HG03457 (cell line): ENCODE data around the gene CDH4.

Experiments used
- ATAC-seq: cut with Tn5 transposase; IDR thresholded peaks from one replicate; pipeline ENCODE4 v1.9.1; 2021; ENCODE audit warnings: moderate number of reproducible peaks; ENCODE audit not compliant: unreplicated experiment

Gene CDH4

DNA sequence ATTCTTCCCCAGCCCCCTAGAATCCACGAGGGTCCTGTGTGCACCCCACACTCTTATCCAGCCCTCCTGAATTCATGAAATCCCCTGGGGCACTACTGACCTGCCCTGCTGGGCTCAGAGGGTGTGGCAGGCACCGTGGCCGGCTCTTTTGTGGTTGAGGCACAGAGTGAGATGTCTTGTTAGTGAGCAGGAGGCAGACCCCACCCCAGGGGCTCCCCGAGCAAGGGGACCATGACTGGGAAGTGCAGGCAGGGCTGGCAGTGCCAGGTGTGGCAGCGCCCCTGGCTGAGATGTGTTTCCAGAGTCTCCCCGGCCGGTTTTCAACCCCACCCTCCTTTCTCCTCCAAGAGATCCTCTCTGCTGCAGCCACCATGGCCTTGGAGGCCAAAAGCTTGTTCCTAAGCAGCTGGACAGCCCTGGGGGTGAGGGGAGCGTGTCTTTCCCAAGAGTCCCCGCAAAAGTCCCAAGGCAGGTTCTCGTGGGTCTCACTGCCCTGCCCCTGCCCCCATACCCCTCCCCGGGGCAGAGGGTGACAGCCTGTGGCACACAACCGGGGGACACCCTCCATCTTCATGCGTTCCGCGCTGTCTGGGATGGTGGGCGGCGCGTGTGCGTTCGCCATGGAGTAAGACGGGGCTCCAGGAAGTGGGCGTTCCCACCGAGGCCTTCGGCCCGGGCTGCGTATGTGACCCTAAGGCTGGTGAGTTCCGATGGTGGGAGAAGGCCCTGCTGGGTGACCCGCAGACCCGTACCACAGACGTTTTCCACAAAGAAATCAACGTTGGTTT is 604.8 kb downstream of the CDH4 start:
- ATAC-seq = no peak

DNA sequence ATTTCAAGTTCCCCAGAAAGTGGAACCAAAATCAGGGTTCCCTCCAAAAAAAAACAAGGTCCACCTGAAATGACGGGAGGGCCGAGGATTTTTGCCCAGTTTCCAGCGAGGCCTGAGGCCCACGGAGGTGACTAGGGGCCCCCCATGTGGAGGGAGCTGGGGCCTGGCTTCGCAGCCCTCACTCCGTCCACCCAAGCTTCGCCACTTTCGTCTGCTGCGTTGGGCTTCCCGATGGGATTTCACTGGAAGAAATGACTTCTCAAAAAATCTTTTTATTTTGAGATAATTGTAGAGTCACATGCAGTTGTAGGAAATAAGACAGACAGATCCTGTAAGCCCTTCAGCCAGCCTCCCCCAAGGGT is 605.3 kb downstream of the CDH4 start:
- no peak for ATAC-seq

DNA sequence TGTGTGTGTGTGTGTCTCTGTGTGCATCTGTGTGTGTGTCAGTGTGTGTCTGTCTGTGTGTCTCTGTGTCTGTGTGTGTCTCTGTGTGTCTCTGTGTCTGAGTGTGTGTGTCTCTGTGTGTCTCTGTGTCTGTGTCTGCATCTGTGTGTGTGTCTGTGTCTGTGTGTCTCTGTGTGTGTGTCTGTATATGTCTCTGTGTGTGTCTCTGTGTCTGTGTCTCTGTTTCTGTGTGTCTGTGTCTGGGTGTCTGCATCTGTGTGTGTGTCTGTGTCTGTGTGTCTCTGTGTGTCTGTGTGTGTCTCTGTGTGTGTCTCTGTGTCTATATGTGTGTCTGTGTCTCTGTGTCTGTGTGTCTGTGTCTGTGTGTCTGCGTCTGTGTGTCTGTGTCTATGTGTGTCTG is 605.8 kb downstream of the CDH4 start:
- ATAC-seq = no peak

DNA sequence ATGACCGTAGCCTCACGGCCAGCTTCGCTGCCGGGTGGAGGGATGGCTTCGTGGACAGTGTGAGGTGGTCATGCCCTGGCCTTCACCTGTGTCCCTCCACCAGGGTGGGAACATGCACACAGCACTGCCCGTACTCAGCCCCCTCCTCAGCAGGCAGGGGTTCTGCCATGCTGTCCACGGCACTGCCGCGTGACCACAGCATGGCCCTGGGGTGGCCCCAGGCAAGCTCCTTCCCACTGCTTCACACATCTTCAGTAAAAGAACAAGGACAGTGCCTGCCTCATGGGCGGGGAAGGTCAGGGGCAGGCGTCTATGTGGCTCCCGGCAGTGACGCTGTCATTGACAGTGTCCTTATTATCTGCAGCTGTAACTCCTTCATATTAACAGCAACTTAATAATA is 607.7 kb downstream of the CDH4 start:
- no peak for ATAC-seq

DNA sequence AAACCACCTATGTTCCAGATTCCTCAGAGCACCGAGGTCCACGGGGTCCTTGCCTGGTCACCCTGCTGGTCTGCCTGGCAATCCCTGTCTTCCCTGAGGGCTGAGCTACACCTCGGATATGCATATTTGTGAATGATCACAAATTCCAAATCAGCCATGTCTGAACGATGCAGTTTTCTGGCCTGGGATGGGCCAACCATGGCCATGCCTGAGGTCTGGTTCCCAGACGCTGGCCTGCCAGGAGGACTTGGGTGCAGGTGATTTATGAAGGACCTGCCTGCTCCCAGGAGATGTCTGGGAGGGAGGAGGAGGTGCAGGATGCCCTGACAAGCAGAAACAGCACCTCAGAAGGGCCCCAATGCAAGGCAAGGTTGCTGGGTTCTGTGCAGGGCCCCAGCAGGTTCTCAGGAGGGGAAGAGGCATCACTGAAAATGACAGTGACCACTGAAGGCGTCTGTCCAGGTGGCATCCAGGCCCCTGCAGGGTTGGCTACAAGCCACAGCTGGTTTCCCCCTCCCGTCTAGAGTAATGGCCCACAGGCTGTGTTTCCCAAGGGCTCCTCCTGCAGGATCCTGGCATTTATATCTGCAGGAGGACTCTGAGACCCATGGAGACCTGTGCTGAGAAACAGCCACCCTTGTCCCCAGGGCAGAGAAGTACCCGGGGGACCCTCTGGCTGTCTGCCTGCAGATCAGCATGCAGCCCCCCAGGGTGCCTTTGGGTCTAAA is 608.4 kb downstream of the CDH4 start:
- no peak for ATAC-seq

DNA sequence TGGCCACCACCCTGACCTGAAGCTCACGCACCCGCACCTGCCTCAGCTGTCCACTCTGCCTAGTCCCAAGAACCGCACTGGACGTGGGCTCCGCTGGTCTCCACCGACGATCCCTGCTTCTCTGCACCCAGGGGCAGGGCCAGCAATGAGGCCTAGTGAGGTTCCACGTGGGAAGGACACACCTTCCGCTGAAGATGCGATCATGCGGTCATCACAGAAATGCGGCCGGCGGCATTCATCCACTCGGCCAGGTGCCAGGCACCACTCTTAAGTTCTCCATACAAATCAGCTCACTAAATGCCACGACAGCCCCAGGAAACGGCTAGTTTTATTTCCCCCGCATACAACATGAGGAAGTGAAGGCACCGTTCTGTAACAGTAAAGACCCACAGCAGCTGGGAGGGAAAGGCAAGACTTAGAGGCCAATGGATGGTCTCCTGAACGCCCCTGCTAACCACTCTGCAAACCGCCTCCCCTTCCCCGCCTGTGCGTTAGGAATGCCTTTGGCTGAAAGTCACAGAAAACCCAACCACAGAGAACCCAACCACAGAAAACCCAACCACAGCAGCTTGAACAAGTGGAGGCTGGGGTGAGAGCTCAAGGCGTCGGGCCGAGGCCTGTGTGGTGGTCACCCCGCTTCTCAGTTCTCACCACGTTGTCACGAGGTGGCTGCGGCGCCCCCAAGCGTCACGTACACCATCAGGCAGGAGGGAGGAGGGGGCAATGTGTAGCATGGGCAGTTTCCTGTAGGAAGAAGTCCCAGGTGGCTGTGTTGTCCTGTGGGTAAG is 609.2 kb downstream of the CDH4 start:
- ATAC-seq = no peak

DNA sequence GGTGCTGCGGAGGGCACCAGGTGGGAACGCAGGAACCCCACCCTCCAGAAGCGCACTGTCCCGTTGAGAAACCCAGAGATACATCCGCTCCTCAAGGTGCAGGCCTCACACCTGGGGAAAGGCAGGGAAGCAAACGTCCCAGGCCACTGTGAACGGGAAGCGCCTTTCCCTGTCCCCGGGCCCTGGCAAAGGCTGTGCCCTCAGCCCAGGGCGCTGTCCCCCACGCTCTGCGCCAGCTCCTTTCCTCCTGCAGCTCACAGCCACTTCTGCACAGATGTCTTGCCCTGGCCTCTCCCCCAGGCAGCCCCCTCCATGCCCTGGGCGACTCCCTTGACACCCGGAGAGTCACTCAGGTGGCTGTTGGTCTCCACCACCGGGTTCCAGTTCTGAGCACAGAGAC is 609.8 kb downstream of the CDH4 start:
- ATAC-seq = no peak

DNA sequence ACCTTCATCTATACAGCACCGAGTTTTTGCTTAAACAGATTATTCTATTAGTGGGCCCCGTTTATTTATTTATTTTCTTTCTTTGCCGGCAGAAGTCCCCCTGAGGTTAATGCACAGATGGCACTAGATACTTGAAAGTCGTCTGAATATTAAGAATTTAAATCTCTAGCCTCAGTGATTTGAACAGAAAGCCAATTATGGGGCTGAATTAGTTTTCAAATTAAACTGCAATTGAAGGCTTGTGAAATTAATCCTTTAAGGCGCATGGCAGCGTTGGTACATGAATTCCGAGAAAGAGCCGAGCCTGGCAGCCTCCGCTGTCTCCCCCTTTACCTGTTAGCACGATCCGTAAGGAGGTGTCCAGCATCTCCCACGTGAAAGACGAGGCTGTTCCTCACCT is 610.8 kb downstream of the CDH4 start:
- ATAC-seq = no peak

DNA sequence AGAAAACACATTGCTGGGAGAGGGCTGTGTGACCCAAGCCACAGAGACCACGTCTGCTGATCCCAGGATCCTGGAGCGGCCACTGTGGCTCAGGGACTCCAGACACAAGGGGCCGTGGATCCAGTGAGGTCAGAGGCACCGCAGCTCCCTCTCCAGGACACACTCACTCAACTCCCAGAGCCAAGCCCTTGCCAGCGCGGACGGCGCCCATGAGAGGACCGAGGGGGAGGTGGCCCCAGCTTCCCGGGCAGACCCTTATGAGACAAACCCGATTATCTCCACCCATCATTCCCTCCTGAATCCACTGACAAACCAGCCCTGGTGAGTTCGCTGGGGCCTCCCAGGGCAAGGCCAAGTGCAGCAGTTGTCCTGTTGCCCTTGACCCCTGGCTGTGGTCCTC is 612.4 kb downstream of the CDH4 start:
- no peak for ATAC-seq

DNA sequence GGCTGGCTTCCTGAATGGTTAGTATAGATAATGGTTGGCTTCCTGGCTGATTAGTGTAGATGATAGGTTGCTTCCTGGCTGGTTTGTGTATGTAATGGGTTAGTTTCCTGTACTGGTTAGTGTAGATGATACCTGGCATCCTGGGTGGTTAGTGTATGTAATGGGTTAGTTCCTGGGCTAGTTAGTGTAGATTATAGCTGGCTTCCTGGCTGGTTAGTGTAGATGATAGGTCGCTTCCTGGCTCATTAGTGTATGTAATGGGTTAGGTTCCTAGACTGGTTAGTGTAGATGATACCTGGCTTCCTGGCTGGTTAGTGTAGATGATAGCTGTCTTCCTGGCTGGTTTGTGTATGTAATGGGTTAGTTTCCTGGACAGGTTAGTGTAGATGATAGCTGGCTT is 613.3 kb downstream of the CDH4 start:
- no peak for ATAC-seq

DNA sequence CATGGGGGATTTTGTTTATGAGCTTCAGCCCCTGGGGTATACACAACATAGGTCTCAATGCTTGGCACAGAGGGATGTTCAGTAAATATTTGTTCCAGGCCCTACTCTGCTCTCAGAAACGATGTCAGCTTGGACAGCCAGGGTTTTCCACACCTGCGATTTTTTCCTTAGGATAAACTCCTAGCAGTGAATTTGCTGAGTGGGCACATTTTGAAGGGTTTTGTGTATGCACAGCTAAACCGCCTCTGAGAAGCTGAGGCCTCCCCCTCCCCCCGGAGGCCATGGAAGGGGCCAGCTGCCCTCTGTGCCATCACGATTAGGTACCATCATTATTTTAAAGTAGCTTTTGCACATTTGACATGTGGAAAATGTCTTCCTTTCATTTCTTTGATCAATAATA is 614.1 kb downstream of the CDH4 start:
- ATAC-seq = no peak

DNA sequence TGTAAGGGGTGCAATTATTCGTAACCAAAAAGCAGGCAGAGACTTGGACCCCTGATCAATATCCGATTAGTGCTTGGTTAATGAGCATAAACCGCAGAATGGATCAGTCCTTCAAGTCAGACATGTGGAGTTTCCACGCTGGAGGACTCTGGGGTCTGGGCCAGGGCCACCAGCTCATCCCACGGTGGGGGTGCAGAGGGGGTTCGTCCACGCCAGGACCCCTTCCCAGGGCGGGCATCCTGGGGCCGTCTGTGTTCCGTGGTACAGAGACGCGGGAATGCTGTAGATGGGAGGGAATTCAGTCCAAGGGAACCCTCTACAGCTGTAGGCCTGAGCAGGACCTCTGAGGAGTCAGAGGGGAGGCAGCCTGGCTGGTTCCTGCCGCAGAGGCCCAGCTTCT is 615.9 kb downstream of the CDH4 start:
- no peak for ATAC-seq

DNA sequence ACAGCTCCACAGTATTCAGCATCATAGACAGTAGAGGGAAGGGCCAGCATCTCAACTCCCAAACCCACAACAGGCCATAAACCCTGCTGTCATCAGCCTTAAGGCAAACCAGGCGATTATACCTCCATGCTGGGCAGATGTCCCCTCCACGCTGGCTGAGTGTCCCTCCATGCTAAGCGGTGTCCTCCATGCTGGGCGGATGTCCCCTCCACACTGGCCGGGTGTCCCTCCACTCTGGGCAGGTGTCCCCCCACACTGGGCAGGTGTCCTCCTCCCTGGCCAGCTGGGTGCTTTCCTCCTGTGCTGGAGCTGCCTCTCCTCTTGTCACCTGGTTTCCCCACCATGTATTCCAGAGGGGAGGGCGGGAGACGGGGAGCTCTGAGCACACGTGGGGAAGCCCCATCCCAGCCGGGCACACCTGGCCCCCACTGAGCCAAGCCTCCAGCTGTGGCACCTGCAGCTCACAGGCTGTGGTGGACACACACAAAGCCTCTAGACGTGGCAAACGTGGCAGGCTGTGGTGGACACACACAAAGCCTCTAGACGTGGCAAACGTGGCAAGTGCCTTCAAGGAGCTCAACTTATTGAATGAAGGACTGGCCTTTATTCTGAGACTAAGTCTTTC is 616.5 kb downstream of the CDH4 start:
- ATAC-seq = no peak

DNA sequence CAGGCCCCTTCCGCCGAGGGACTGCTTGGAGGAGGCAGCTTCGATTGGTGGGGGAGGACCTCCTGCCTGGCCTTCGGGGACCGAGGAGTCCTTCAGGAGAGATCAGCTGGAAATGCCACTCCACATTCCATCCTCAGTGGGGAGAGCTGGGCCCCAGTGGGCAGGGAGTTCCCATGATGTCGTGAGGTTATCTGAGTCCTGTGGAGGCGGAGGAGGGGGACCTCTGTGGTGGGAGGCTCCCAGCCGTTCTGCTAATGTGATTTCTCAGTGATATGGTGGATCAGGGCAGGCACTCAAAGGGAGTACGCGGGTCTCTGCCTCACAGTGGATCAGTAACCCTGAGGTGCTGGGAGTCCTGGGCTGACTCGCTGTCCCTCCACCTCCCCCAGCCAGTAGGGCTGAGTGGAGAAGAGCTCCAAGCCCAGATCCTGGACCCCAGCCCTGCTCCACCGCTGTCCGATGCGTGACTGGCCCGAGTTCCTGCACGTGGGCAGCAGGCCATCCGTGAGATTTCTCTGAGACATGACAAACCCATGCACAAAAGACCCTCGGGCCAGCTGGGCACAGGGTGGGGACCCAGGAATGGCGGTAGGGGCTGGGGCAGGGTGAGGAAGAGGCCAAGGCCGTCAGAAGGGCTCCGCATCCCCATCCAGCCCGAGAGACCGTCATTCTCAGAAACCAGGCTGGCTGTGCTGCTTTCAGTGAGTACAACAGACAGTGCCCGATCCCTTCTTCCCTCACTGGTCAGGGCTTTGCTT is 617.9 kb downstream of the CDH4 start:
- no peak for ATAC-seq

DNA sequence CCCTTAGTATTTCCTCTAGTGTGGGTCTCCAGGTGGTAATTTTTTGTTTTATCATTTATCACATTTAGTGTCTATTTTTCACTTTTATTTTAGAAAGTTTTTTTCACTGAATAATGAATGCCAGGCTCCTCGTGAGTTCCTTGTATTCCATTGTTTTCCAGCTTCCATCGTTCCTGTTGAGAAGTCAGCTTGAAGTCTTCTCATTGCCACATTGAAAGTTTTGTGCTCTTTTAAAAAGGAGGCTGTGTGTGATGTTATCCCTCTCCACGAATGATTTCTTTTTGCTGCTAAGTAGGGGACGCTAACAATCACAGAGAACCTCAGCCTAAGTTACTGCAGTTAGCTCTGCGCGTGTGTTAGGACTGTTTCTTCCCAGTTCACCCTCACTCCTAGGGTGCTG is 619.1 kb downstream of the CDH4 start:
- ATAC-seq = no peak

DNA sequence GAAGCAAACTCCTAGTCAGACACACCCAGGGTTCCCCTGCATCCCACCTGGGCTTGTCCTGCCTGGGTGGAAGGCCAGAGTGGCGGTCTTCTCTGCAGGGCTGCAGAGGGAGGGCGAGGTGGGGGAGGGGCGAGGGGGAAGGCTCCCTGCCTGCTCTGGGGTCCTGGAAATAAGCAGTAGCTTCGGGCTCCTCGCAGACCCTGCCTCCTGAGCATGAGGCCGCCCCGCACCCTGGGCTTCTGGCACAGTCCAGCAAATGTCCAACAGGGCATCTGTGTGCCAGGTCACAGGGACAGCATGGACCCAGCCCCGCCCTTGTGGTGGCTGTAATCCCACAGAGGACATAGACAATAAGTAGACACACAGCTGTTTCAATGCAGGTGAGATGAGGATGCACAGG is 619.9 kb downstream of the CDH4 start:
- no peak for ATAC-seq

DNA sequence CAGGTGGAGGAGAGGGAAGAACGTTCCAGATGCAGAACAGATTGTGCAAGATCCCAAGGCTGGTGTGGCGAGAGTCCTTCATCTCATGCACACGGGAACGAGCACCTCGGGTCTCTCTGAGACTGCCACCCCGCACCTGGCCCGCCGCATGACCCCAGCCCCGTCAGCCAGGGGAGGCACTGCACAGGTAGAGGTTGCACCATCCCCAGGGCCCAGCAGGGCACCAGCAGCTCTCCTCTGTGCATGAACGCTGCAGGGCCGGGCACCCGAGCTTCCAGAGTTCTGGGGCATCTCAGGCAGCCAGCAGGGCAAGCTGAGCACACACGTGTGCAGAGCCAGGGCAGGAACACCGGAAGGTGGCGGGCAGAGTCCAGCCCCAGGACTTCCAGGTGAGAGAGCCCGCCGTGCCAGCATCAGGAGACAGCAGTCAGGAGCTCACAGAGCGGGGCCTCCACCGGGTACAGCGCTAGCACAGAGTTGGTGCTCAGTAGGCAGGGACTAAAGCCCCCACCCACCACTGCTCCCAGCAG is 620.4 kb downstream of the CDH4 start:
- no peak for ATAC-seq

DNA sequence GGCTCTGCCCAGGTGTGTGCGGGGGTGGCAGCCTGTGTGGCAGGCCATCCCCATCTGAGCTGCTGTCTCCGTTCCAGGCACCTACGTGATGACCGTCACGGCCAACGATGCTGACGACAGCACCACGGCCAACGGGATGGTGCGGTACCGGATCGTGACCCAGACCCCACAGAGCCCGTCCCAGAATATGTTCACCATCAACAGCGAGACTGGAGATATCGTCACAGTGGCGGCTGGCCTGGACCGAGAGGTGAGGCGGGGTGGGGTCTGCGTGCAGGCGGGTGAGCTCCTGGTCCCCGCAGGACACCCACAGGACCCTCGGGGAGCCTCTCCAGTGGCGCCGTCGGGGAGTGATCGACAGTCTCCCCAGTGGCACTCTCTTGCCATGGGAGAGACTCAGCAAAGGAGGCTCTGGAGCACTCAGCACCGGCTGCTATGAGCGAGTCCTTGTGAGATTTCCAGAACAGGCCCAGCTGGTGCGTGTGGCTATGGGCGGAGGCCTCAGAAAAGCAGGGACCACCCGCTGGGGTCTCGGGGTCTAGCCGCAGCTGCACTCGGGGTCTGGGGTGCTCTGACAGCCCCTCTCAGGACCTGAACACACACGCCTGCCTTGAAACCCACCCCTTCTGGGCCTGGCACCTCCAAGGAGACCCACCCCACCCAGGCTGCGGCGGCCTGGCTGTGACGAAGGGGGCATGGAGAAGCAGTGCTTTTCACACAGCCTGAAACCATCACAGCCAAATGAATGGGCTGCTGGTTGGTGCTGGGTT is 621.8 kb downstream of the CDH4 start:
- no peak for ATAC-seq

DNA sequence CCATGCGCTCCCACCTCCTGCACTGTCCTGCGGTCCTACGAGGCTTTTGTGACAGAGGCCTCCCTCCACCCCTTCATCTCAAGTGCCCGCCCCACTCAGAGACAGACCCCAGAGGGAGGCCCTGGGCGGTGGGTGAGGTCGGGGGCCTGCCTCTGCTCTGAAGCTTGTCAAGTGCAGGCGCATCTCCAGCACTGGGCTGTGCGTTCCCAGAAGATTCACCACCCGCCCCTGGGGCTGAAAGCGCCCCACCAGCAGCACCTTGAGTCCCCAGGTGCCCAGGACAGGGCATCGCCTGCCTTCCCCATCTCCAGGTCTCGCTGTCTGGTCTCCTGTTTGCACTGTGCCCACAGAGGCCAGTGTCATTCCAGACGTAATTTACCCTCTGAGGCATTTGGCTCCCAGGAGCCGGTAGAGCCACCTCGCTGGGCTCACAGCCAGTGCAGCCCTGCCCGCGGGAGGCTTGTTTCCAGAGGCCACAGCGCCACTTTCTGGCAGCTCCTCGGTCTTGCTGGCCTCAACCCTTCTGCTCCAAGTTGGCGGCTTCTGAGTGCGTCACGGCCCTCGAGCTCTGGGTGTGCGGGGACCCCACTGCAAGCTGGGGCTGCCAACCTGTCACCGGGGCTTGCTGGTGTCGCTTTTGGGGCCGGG is 622.5 kb downstream of the CDH4 start:
- no peak for ATAC-seq
